ENCODE results near the gene PRUNE1.

PRUNE1 gene, protein sequence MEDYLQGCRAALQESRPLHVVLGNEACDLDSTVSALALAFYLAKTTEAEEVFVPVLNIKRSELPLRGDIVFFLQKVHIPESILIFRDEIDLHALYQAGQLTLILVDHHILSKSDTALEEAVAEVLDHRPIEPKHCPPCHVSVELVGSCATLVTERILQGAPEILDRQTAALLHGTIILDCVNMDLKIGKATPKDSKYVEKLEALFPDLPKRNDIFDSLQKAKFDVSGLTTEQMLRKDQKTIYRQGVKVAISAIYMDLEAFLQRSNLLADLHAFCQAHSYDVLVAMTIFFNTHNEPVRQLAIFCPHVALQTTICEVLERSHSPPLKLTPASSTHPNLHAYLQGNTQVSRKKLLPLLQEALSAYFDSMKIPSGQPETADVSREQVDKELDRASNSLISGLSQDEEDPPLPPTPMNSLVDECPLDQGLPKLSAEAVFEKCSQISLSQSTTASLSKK

DNA sequence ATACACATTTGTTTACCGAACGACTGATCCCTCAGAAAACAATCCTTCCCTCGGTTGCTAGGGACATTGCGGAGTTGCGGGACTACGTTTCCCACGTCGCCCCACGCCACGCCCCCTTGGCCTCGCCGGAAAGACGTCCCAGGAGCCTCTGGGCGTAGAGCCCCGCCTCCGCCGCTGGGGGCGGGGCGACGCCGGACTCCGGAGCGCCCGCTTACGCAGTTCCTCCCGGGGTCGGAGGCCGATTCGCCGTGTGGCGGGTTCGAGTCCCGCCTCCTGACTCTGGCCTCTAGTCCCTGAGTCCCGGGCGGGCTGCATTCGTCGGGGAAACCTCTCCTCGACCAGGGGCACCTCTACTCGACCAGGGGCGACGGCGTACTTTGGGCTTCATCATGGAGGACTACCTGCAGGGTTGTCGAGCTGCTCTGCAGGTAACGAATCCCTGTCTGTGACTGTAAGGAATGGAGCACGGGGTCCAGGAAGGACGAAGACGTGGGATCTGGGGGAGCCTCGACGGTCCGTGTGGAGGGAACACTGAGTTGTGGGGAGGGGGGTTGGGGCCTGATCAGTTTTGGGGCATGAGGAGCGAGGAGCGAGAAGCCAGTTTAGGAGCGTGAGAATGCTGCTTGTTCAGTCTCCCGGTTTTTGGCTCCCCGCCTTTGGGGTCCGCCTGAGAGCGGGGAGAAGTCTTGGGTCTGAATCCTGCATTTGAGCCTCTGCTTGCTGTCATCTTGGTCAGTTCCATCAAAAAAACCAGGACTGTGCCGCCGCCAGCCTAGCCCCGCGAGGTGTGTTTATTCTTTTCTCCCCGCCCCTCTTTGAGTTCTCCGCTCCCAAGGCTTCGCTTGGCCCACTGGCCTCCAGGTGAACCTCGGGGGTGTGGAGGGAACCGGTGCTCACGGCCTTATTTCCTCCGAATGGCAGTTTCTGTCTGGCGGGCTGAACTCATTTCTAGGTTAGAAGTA lies at the start of gene PRUNE1:
Gene PRUNE1 (plus strand): TSS at position 206 of the 962 bp plus-strand sequence. CDS start 184 bp downstream, at position 390.
- peaks cover 64% of the 10 kb centered on the region for H3K4me1 Mint-ChIP-seq
- H3K4me3 Mint-ChIP-seq = peak within 1 kb of the TSS; percentile 93
- ATAC-seq (replicated peaks; ENCODE audit: extremely low read depth, poor library complexity, severe bottlenecking) (peak; percentile 88), DNase-seq (ENCODE audit: low spot score in 2 of 2) (peak; percentile 87 to 94)
- H3K27me3 Mint-ChIP-seq = no peaks in the 10 kb centered on the region
- H3K9me3 Mint-ChIP-seq = no peaks in the 10 kb centered on the region
- peaks cover 15% of the 10 kb centered on the region for H3K36me3 Mint-ChIP-seq (ENCODE audit: insufficient read depth)
- peak within 1 kb of the TSS; percentile 97 for H3K27ac Mint-ChIP-seq (ENCODE audit: low read depth)

DNA sequence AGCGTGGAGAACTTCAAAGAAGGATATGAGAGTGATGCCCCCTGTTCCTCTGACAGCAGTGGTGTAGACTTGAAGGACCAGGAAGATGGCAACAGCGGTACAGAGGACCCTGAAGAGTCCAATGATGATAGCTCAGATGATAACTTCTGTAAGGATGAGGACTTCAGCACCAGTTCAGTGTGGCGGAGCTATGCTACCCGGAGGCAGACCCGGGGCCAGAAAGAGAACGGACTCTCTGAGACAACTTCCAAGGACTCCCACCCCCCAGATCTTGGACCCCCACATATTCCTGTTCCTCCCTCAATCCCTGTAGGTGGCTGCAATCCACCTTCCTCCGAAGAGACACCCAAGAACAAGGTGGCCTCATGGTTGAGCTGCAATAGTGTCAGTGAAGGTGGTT lies 47.6 kb upstream of the PRUNE1 start:
- Mint-ChIP-seq H3K4me3 (no peak overlapping the region), H3K27me3 (no peaks in the 10 kb centered on the region), H3K9me3 (no peaks in the 10 kb centered on the region), H3K36me3 (ENCODE audit: insufficient read depth) (peaks cover 71% of the 10 kb centered on the region), H3K4me1 (peaks cover 6% of the 10 kb centered on the region), H3K27ac (ENCODE audit: low read depth) (no peak overlapping the region)
- ATAC-seq (replicated peaks; ENCODE audit: extremely low read depth, poor library complexity, severe bottlenecking) (no peak), DNase-seq (ENCODE audit: low spot score in 2 of 2) (no peak)

DNA sequence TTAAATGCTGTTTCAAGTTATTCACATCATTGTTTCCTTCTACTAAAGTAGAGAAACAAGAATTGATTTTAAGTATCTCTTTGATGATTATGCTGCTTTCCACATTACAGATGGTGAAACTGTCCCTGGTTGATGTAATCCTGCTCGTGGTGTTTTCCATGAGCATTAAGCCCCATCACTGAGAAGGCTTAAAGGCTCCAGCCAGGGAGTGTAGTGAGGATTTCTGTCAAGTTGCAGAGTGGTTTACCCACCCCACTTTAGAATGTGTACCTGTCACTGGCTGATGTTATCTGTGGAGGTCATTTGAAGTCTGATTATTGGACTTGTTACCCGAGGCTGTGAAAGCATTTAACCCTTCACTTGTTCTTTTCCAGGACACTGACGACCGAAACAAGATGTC lies 46.5 kb upstream of the PRUNE1 start:
- H3K27ac Mint-ChIP-seq (ENCODE audit: low read depth) = no peak overlapping the region
- no peaks in the 10 kb centered on the region for H3K27me3 Mint-ChIP-seq

DNA sequence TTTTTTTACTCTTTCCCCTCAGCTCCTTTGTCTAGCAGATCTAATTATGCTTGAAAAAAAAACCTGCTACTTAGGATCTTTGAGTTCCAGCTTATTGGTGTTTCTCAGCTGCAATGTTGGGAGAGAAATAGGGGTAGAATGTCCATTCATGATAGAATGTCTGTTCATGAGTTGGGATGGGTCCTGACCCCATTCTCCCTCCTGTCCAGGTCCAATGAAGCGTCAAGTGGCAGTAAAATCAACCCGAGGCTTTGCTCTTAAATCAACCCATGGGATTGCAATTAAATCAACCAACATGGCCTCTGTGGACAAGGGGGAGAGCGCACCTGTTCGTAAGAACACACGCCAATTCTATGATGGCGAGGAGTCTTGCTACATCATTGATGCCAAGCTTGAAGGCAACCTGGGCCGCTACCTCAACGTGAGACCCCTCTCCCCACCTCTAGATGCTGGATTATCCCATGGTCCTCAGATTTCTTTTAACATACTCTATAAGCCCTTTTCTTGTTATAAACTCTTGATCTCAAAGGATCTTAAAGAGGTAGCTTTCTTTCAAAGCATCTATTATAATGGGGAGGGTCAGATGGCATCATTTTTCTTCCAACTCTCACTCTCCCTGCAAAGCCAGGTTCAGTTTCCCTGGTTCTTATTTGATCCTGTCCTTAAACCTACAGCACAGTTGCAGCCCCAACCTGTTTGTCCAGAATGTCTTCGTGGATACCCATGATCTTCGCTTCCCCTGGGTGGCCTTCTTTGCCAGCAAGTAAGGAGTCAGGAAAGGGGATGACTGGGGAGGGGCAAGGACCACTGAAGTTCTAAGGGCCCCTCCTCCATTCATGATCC lies 44.7 kb upstream of the PRUNE1 start:
- Mint-ChIP-seq H3K27ac (ENCODE audit: low read depth) (peak overlapping the region; percentile 82), H3K27me3 (no peaks in the 10 kb centered on the region), H3K4me1 (peaks cover 18% of the 10 kb centered on the region), H3K36me3 (ENCODE audit: insufficient read depth) (peaks cover 64% of the 10 kb centered on the region), H3K4me3 (no peak overlapping the region), H3K9me3 (no peaks in the 10 kb centered on the region)
- no peak for DNase-seq (ENCODE audit: low spot score in 2 of 2)
- no peak for ATAC-seq (replicated peaks; ENCODE audit: extremely low read depth, poor library complexity, severe bottlenecking)

More for the DNA sequence above, 46.5 kb upstream of the PRUNE1 start:
- peaks cover 70% of the 10 kb centered on the region for H3K36me3 Mint-ChIP-seq (ENCODE audit: insufficient read depth)
- no peak overlapping the region for H3K4me3 Mint-ChIP-seq
- no peak for DNase-seq (ENCODE audit: low spot score in 2 of 2)
- H3K4me1 Mint-ChIP-seq = peaks cover 6% of the 10 kb centered on the region
- H3K9me3 Mint-ChIP-seq = no peaks in the 10 kb centered on the region
- no peak for ATAC-seq (replicated peaks; ENCODE audit: extremely low read depth, poor library complexity, severe bottlenecking)

DNA sequence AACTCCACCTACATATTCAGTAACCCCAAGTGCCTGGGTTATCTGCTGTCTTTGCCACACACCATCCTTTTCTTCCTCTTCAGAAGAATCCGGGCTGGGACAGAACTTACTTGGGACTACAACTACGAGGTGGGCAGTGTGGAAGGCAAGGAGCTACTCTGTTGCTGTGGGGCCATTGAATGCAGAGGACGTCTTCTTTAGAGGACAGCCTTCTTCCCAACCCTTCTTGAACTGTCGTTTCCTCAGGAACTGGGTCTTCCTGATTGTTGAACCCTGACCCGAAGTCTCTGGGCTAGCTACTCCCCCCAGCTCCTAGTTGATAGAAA lies 44.1 kb upstream of the PRUNE1 start:
- Mint-ChIP-seq H3K27ac (ENCODE audit: low read depth) (peak overlapping the region; percentile 82), H3K9me3 (no peaks in the 10 kb centered on the region), H3K4me1 (peaks cover 24% of the 10 kb centered on the region), H3K36me3 (ENCODE audit: insufficient read depth) (peaks cover 59% of the 10 kb centered on the region), H3K4me3 (no peak overlapping the region), H3K27me3 (no peaks in the 10 kb centered on the region)
- DNase-seq (ENCODE audit: low spot score in 2 of 2) (no peak), ATAC-seq (replicated peaks; ENCODE audit: extremely low read depth, poor library complexity, severe bottlenecking) (no peak)

- H3K4me3 Mint-ChIP-seq = no peak overlapping the region
- peaks cover 46% of the 10 kb centered on the region for H3K36me3 Mint-ChIP-seq (ENCODE audit: insufficient read depth)
- no peak for DNase-seq (ENCODE audit: low spot score in 2 of 2)
- H3K9me3 Mint-ChIP-seq = no peaks in the 10 kb centered on the region
- no peak for ATAC-seq (replicated peaks; ENCODE audit: extremely low read depth, poor library complexity, severe bottlenecking)
- H3K27me3 Mint-ChIP-seq = no peaks in the 10 kb centered on the region
- peaks cover 31% of the 10 kb centered on the region for H3K4me1 Mint-ChIP-seq
- no peak overlapping the region for H3K27ac Mint-ChIP-seq (ENCODE audit: low read depth)
These were observed 42.6 kb upstream of the PRUNE1 start for GRCh38 chr1:150965605-150966004.

GRCh38 chr1:150966011-150966410 lies 42.2 kb upstream of the PRUNE1 start:
- peaks cover 42% of the 10 kb centered on the region for H3K36me3 Mint-ChIP-seq (ENCODE audit: insufficient read depth)
- H3K4me1 Mint-ChIP-seq = peaks cover 35% of the 10 kb centered on the region
- ATAC-seq (replicated peaks; ENCODE audit: extremely low read depth, poor library complexity, severe bottlenecking) (no peak), DNase-seq (ENCODE audit: low spot score in 2 of 2) (no peak)
- H3K27ac Mint-ChIP-seq (ENCODE audit: low read depth) = no peak overlapping the region
- H3K4me3 Mint-ChIP-seq = no peak overlapping the region
- no peaks in the 10 kb centered on the region for H3K9me3 Mint-ChIP-seq
- H3K27me3 Mint-ChIP-seq = no peaks in the 10 kb centered on the region

GRCh38 chr1:150967936-150968335 lies 40.3 kb upstream of the PRUNE1 start:
- Mint-ChIP-seq H3K27ac (ENCODE audit: low read depth) (no peak overlapping the region), H3K4me1 (peaks cover 54% of the 10 kb centered on the region), H3K27me3 (no peaks in the 10 kb centered on the region), H3K4me3 (no peak overlapping the region), H3K36me3 (ENCODE audit: insufficient read depth) (peaks cover 31% of the 10 kb centered on the region), H3K9me3 (no peaks in the 10 kb centered on the region)
- ATAC-seq (replicated peaks; ENCODE audit: extremely low read depth, poor library complexity, severe bottlenecking) (no peak), DNase-seq (ENCODE audit: low spot score in 2 of 2) (no peak)

DNA sequence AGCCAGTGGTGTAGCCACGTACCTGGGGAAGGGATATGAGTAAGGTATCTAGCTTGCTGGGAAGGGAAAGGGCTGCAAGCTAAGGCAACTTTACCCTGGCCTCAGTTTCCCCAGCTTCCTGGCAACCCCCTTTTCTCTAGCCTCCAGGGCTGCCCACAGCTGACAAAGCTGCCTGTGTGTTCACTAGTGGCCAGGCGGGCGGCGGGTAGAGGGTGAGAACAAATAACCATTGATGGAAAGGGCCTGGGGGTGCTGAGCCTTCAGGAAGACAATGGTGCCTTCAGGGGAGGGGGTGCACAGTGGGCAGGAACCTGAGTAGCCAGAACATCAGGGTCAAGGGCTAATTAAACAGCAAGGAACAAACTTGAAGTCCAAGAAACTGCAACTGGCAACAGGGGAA lies 39.8 kb upstream of the PRUNE1 start:
- peaks cover 60% of the 10 kb centered on the region for H3K4me1 Mint-ChIP-seq
- no peak for DNase-seq (ENCODE audit: low spot score in 2 of 2)
- peak overlapping the region; percentile 55 for H3K27ac Mint-ChIP-seq (ENCODE audit: low read depth)
- no peak overlapping the region for H3K4me3 Mint-ChIP-seq
- ATAC-seq (replicated peaks; ENCODE audit: extremely low read depth, poor library complexity, severe bottlenecking) = no peak
- no peaks in the 10 kb centered on the region for H3K27me3 Mint-ChIP-seq
- peaks cover 31% of the 10 kb centered on the region for H3K36me3 Mint-ChIP-seq (ENCODE audit: insufficient read depth)
- H3K9me3 Mint-ChIP-seq = no peaks in the 10 kb centered on the region

DNA sequence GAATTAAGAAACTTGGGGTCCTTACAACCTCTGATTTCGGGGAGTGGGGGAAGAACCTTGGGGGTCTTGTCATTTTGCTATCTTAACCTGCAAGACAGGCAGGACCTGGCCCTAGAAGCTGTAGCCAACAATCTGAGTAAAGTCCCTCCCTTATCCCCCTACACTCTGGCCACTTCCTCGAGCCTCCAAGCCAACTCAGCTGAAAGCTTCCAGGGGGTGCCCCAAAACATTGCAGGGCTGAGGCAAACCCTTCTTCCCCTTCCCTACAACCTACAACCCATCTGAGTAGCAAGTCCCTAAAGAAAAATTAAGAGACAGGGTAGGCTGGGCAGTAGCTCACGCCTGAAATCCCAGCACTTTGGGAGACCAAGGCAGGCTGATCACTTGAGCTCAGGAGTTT lies 38.6 kb upstream of the PRUNE1 start:
- DNase-seq (ENCODE audit: low spot score in 2 of 2) = no peak
- Mint-ChIP-seq H3K36me3 (ENCODE audit: insufficient read depth) (peaks cover 25% of the 10 kb centered on the region), H3K9me3 (no peaks in the 10 kb centered on the region), H3K27me3 (no peaks in the 10 kb centered on the region), H3K4me1 (peaks cover 59% of the 10 kb centered on the region), H3K27ac (ENCODE audit: low read depth) (no peak overlapping the region), H3K4me3 (no peak overlapping the region)
- no peak for ATAC-seq (replicated peaks; ENCODE audit: extremely low read depth, poor library complexity, severe bottlenecking)

DNA sequence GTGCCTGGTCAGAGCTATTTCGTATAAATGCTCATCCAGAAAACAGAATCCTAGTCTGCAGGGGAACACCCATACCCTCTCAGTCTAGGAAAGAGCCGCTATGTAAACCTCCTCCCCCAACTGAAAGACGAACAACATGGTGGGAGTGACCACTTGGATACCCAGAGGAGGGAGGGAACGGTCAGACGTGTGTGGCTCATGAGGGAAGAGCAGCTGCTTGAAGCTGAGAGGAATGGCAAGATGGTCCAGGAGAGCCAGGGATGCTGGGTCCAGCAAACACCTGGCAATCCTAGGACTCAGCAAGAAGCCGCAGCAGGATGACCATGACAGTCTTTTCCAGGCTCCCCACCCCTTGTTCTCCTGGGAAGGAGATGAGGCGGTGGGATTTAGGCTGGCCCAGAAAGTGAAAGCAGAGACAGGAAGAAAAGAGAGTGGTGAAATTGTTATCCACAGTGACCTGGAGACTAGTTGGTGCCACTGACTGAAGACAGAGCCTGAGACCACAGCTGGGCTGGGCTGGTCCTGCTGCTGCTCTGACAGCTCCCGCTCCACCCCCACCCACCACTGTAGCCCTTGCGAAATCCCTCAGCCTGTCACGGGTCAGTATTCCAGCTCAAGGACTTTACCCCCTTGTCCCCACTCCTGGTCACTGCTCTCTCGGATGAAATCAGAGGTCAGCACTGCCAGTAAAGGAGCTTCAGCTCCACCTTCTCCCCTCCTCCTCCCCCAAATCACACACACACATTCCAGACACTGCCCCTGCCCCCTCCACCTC lies 37.3 kb upstream of the PRUNE1 start:
- no peaks in the 10 kb centered on the region for H3K27me3 Mint-ChIP-seq
- H3K36me3 Mint-ChIP-seq (ENCODE audit: insufficient read depth) = peaks cover 21% of the 10 kb centered on the region
- peak overlapping the region; percentile 88 for H3K27ac Mint-ChIP-seq (ENCODE audit: low read depth)
- peak overlapping the region; percentile 87 for H3K4me3 Mint-ChIP-seq
- DNase-seq (ENCODE audit: low spot score in 2 of 2) = no peak
- H3K4me1 Mint-ChIP-seq = peaks cover 57% of the 10 kb centered on the region
- no peak for ATAC-seq (replicated peaks; ENCODE audit: extremely low read depth, poor library complexity, severe bottlenecking)
- H3K9me3 Mint-ChIP-seq = no peaks in the 10 kb centered on the region
